OCI-LY7 (cell line): ENCODE data around the gene PODNL1. TPM values are rescaled to one million over a fixed set of nuclear protein-coding genes. Genes with fewer than 3 reads are reported as not detected.

ENCODE experiments used
- BruUV-seq: library from RNA; stranded (reverse); fragments of 400-500 nt; replicated peaks from 2 replicates; lab custom pipeline; 2021; lab: Mats Ljungman, UMichigan
- CTCF ChIA-PET: fragments of 300-600 bp; sonication (Branson Sonifier 250); formaldehyde crosslinking; loops from one replicate; lab custom pipeline; 2022; ENCODE audit warnings: antibody characterized with exemption; ENCODE audit not compliant: unreplicated experiment; lab: Charles Lee
- POLR2A ChIA-PET: fragments of 300-600 bp; sonication (Branson Sonifier 250); formaldehyde crosslinking; loops from one replicate; lab custom pipeline; 2022; ENCODE audit warnings: antibody characterized with exemption; lab: Charles Lee
- DNase-seq: peaks from one replicate; pipeline ENCODE4 v3.0.0-alpha.2; 2015; ENCODE audit warnings: low spot score
- H2AFZ ChIP-seq: fragments of 200-600 bp; sonication (generic), shearing (Covaris generic); 2 replicates; pipeline ENCODE4 v1.6.1; 2014; ENCODE audit warnings: mild to moderate bottlenecking, antibody characterized with exemption, low read length, moderate library complexity
- H3K27ac ChIP-seq: fragments of 200-600 bp; sonication (generic); 2 replicates; pipeline ENCODE4 v1.5.1; 2014; ENCODE audit warnings: mixed run types, low read depth, mild to moderate bottlenecking, moderate library complexity, low read length, inconsistent platforms; ENCODE audit not compliant: poor library complexity, severe bottlenecking
- H3K36me3 ChIP-seq: fragments of 200-600 bp; sonication (generic); 2 replicates; pipeline ENCODE4 v1.6.1; 2014; ENCODE audit warnings: mild to moderate bottlenecking, antibody characterized with exemption, low read length, moderate library complexity, mixed read lengths; ENCODE audit not compliant: insufficient read depth
- H3K4me1 ChIP-seq: fragments of 200-600 bp; sonication (generic); 2 replicates; pipeline ENCODE4 v1.5.1; 2014; ENCODE audit warnings: mild to moderate bottlenecking, low read length; ENCODE audit not compliant: insufficient read depth, poor library complexity, severe bottlenecking
- H3K4me2 ChIP-seq: fragments of 200-600 bp; sonication (generic); 2 replicates; pipeline ENCODE4 v1.6.1; 2014; ENCODE audit warnings: mild to moderate bottlenecking, low read length
- H3K4me3 ChIP-seq: fragments of 200-600 bp; sonication (generic); 2 replicates; pipeline ENCODE4 v1.5.1; 2014; ENCODE audit warnings: mild to moderate bottlenecking, low read depth, low read length; ENCODE audit not compliant: poor library complexity, severe bottlenecking
- H3K79me2 ChIP-seq: fragments of 200-600 bp; sonication (generic); 2 replicates; pipeline ENCODE4 v1.6.1; 2016; ENCODE audit warnings: low read depth, mild to moderate bottlenecking, low read length, moderate library complexity, mixed read lengths; ENCODE audit not compliant: insufficient read depth
- H3K9me2 ChIP-seq: fragments of 200-600 bp; sonication (generic); 2 replicates; pipeline ENCODE4 v1.6.1; 2016; ENCODE audit warnings: mild to moderate bottlenecking, low read length, mixed read lengths; ENCODE audit not compliant: insufficient read depth
- H3K9me3 ChIP-seq: fragments of 200-600 bp; sonication (generic); 2 replicates; pipeline ENCODE4 v1.6.1; 2014; ENCODE audit warnings: mild to moderate bottlenecking, mixed run types, low read length, mixed read lengths
- H4K20me1 ChIP-seq: fragments of 200-600 bp; sonication (generic); 2 replicates; pipeline ENCODE4 v1.6.1; 2014; ENCODE audit warnings: mild to moderate bottlenecking, antibody characterized with exemption, low read length, moderate library complexity, mixed read lengths; ENCODE audit not compliant: insufficient read depth
- CTCF ChIP-seq: fragments of 200-600 bp; sonication (generic); conservative IDR thresholded peaks from 2 replicates; pipeline ENCODE4 v1.5.1; 2014; ENCODE audit warnings: mild to moderate bottlenecking, antibody characterized with exemption, low read length, moderate library complexity, mixed read lengths
- EZH2phosphoT487 ChIP-seq: fragments of 200-600 bp; sonication (generic); IDR thresholded peaks from 2 replicates; pipeline ENCODE4 v1.6.1; 2018; ENCODE audit warnings: low read depth, borderline replicate concordance, mild to moderate bottlenecking, mixed run types, antibody characterized with exemption, low read length, moderate library complexity, mixed read lengths
- intact Hi-C: fragments of 100-400 bp; cut with micrococcal nuclease; formaldehyde crosslinking; loops from one replicate; pipeline ENCODE4 v1.10.0; 2022; ENCODE audit not compliant: unreplicated experiment
- total RNA-seq, 2 experiments: library from RNA; depleted of rRNA in 1 of 2; stranded (reverse); fragments of >200 nt in 1 of 2; shearing (Covaris generic) in 1 of 2; gene quantifications; 2 replicates each; pipeline ENCODE4 v1.2.3, GENCODE V29; 2014 to 2022

Gene PODNL1
- total RNA-seq, 2 experiments from 2014 or later: 0.16 TPM; not detected in 1

GRCh38 chr19:13920940-13921747 is 17.1 kb downstream of the PODNL1 start:
- peaks cover 3% of the 10 kb centered on the region for H3K4me1 ChIP-seq
- peak overlapping the region; percentile 34; the same call in 1 of the 2 replicates for H3K4me2 ChIP-seq
- CTCF ChIA-PET: interaction anchor here (0.8 kb wide), 1 partner anchor 39 kb away, joined by 3 read pairs; no protein-coding TSS in a partner anchor
- intact Hi-C loops: no loop called here
- no TSS peak for BruUV-seq
- H3K9me3 ChIP-seq: peaks cover 8% of the 10 kb centered on the region; the same call in 1 of the 2 replicates
- no peak overlapping the region for H3K27ac ChIP-seq
- H3K9me2 ChIP-seq: no peaks in the 10 kb centered on the region
- H3K4me3 ChIP-seq: no peak overlapping the region
- TF ChIP-seq CTCF (no peak), EZH2phosphoT487 (no peak)
- peak overlapping the region; percentile 55; the same call in 1 of the 2 replicates for H2AFZ ChIP-seq
- no peaks in the 10 kb centered on the region for H3K79me2 ChIP-seq
- POLR2A ChIA-PET: interaction anchor here (0.7 kb wide), 1 partner anchor 10 kb away, joined by 3 read pairs; no protein-coding TSS in a partner anchor
- peak; percentile 85 for DNase-seq
- H3K36me3 ChIP-seq: peaks cover 64% of the 10 kb centered on the region
- H4K20me1 ChIP-seq: no peaks in the 10 kb centered on the region

GRCh38 chr19:13920524-13920923 is 17.7 kb downstream of the PODNL1 start:
- Histone ChIP-seq H3K4me3 (no peak overlapping the region), H3K4me2 (no peak overlapping the region), H3K79me2 (no peaks in the 10 kb centered on the region), H2AFZ (no peak overlapping the region), H4K20me1 (no peaks in the 10 kb centered on the region), H3K27ac (no peak overlapping the region), H3K9me2 (no peaks in the 10 kb centered on the region), H3K9me3 (peaks cover 8% of the 10 kb centered on the region; the same call in 1 of the 2 replicates), H3K36me3 (peaks cover 69% of the 10 kb centered on the region), H3K4me1 (peaks cover 3% of the 10 kb centered on the region)
- ChIA-PET POLR2A (no interaction called here), CTCF (interaction anchor here (0.6 kb wide), 1 partner anchor 155 kb away, joined by 4 read pairs; no protein-coding TSS in a partner anchor)
- TF ChIP-seq EZH2phosphoT487 (no peak), CTCF (no peak)
- DNase-seq: no peak
- no TSS peak for BruUV-seq
- intact Hi-C loops: no loop called here
